ENCODE results near the gene POLR3B. TPM values are rescaled to one million over a fixed set of nuclear protein-coding genes. Genes with fewer than 3 reads are reported as not detected.

Gene POLR3B
- total RNA-seq, 1 donor from 2014 or later, result 15.2 TPM

DNA sequence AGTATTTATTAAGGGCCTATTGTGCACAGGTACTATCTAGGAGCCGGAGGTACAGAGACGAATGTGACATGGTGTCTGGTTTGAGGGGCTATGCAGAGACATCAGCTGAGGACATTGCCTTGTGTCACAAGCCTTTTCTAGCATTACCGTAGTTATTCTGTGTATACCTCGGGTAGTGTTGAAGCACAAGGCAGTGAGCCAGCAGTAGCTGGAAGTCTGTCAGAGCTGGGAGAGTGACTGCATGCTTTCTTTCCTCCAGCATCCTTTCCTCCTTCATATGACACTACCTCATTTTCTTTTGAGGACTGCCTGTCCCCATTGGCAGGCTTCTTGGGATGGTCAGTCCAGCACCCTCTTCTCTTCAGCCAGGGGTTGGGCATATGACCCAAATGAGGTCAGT is 77.0 kb downstream of the POLR3B start:
- no peak overlapping the region for H3K27ac Mint-ChIP-seq (ENCODE audit: unreplicated experiment)
- peaks cover 17% of the 10 kb centered on the region for H3K36me3 Mint-ChIP-seq (ENCODE audit: low read depth)
- H3K4me1 Mint-ChIP-seq, result peaks cover 5% of the 10 kb centered on the region
- no peaks in the 10 kb centered on the region for H3K27me3 Mint-ChIP-seq (ENCODE audit: low read depth)
- H3K9me3 Mint-ChIP-seq, result no peaks in the 10 kb centered on the region
- TF ChIP-seq, protein P1, sequence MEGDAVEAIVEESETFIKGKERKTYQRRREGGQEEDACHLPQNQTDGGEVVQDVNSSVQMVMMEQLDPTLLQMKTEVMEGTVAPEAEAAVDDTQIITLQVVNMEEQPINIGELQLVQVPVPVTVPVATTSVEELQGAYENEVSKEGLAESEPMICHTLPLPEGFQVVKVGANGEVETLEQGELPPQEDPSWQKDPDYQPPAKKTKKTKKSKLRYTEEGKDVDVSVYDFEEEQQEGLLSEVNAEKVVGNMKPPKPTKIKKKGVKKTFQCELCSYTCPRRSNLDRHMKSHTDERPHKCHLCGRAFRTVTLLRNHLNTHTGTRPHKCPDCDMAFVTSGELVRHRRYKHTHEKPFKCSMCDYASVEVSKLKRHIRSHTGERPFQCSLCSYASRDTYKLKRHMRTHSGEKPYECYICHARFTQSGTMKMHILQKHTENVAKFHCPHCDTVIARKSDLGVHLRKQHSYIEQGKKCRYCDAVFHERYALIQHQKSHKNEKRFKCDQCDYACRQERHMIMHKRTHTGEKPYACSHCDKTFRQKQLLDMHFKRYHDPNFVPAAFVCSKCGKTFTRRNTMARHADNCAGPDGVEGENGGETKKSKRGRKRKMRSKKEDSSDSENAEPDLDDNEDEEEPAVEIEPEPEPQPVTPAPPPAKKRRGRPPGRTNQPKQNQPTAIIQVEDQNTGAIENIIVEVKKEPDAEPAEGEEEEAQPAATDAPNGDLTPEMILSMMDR (conservative IDR thresholded peaks at IDR 0.05), result no peak
- H3K4me3 Mint-ChIP-seq, result no peak overlapping the region
- no peak for DNase-seq (ENCODE audit: low read depth, low spot score)

DNA sequence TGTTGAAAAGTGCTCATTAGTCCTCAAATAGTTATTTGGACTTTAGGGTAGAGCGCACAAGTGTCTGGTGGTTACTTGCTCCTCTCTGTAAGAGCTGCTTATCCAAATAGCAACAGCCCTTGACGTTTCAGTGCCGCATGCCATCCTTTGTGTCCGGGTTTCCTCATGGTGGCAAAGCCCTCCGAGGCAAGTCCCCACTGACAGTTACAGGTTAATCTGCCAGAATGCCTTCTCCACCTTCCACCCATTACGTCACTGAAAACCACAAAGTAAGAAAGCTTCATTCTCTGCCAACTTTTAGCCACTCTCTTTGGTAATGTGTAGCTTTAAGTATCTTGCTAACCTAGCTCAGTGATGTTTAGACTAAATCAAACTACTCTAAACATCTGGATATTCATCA is 78.6 kb downstream of the POLR3B start:
- no peak for DNase-seq (ENCODE audit: low read depth, low spot score)
- Mint-ChIP-seq H3K36me3 (ENCODE audit: low read depth) (peaks cover 17% of the 10 kb centered on the region), H3K9me3 (no peaks in the 10 kb centered on the region), H3K27ac (ENCODE audit: unreplicated experiment) (peak overlapping the region; percentile 51), H3K27me3 (ENCODE audit: low read depth) (no peaks in the 10 kb centered on the region), H3K4me3 (no peak overlapping the region), H3K4me1 (peaks cover 5% of the 10 kb centered on the region)
- TF ChIP-seq, protein P1 (conservative IDR thresholded peaks at IDR 0.05), result no peak

DNA sequence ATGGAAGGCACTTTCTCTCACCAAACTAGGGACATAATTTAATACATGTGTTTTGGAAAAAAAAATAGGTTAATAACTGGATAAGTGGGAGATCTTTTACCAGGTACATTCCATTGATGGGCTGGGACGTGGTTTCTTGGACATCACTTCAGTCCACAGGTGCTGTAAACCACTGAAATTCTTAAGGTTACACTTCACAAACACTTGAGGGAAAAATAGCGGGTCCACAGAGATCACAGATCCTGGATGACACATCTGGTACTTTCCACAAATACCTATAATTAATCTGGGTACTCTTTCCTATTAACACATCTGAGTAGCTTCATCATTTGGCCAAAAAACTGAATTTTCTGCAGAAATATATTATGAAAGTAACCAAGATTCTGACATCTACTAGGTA is 85.0 kb downstream of the POLR3B start:
- Mint-ChIP-seq H3K27ac (ENCODE audit: unreplicated experiment) (no peak overlapping the region), H3K9me3 (no peaks in the 10 kb centered on the region), H3K36me3 (ENCODE audit: low read depth) (peaks cover 11% of the 10 kb centered on the region), H3K4me3 (no peak overlapping the region), H3K27me3 (ENCODE audit: low read depth) (no peaks in the 10 kb centered on the region), H3K4me1 (peaks cover 34% of the 10 kb centered on the region)
- DNase-seq (ENCODE audit: low read depth, low spot score), result no peak
- TF ChIP-seq, protein P1 (conservative IDR thresholded peaks at IDR 0.05), result no peak

DNA sequence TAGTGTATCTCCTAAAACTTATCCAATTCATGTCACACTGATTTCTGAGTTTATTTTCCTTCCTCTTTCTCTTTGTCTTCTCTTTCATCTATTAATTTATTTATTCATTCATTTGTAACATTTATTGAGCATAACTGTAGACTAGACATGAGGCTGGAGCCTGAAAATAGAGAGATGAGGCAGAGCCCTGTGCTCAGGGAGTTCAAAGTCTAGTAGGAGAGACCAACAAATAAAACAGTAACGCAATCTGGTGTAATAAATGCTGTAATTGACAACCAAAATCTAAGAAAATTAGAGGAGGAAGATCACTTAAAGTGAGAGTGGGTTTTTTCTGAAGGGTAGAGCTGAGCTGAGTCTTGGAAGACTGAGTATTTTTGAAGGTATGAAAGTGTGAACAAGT is 87.5 kb downstream of the POLR3B start:
- Mint-ChIP-seq H3K27ac (ENCODE audit: unreplicated experiment) (no peak overlapping the region), H3K4me3 (peak overlapping the region; percentile 8), H3K9me3 (no peaks in the 10 kb centered on the region), H3K27me3 (ENCODE audit: low read depth) (no peaks in the 10 kb centered on the region), H3K36me3 (ENCODE audit: low read depth) (peaks cover 6% of the 10 kb centered on the region), H3K4me1 (peaks cover 39% of the 10 kb centered on the region)
- no peak for DNase-seq (ENCODE audit: low read depth, low spot score)
- TF ChIP-seq, protein P1 (conservative IDR thresholded peaks at IDR 0.05), result no peak

DNA sequence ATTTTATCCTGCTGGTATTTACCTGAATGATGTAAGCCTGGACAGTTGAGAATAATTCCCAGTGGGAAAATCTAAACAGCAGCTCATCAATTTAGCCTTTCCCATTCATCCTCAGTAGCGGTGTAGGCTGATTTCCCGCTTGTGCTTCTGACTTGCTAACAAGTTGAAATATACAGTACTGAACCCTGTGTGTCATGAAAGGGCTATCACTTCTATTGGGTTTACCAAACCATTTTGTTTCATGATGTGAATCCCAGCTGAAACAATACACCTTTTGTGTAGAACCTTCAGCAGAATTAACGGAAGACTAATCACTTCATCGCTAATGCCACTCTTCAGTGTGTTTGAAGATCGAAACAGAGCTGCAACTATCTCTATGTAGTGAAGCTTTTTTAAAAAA is 88.4 kb downstream of the POLR3B start:
- H3K27ac Mint-ChIP-seq (ENCODE audit: unreplicated experiment), result peak overlapping the region; percentile 45
- H3K4me1 Mint-ChIP-seq, result peaks cover 39% of the 10 kb centered on the region
- DNase-seq (ENCODE audit: low read depth, low spot score), result no peak
- H3K9me3 Mint-ChIP-seq, result no peaks in the 10 kb centered on the region
- no peaks in the 10 kb centered on the region for H3K36me3 Mint-ChIP-seq (ENCODE audit: low read depth)
- H3K27me3 Mint-ChIP-seq (ENCODE audit: low read depth), result no peaks in the 10 kb centered on the region
- peak overlapping the region; percentile 56 for H3K4me3 Mint-ChIP-seq
- TF ChIP-seq, protein P1 (conservative IDR thresholded peaks at IDR 0.05), result no peak
